Trophoblast cell (in vitro differentiated cells and primary cell): Measurements from ENCODE around the gene FOCAD.

Experiments used
- DNase-seq, 2 donors: peaks; one replicate each; pipeline ENCODE4 v3.0.0-alpha.2; 2016
- H2AFZ ChIP-seq: 2 replicates; pipeline ENCODE4 v1.6.1; 2013; ENCODE audit warnings: low read length, moderate library complexity, mild to moderate bottlenecking; ENCODE audit not compliant: insufficient read depth, poor library complexity
- H2AK5ac ChIP-seq: 2 replicates; pipeline ENCODE4 v1.6.1; 2013; ENCODE audit warnings: mild to moderate bottlenecking, low read length
- H2BK120ac ChIP-seq: 2 replicates; pipeline ENCODE4 v1.6.1; 2013; ENCODE audit warnings: low read length, mild to moderate bottlenecking, moderate library complexity; ENCODE audit not compliant: insufficient read depth, poor library complexity
- H2BK12ac ChIP-seq: 2 replicates; pipeline ENCODE4 v1.6.1; 2013; ENCODE audit warnings: mild to moderate bottlenecking, low read length, moderate library complexity
- H2BK5ac ChIP-seq: 2 replicates; pipeline ENCODE4 v1.6.1; 2013; ENCODE audit warnings: low read length, low read depth, moderate library complexity, mild to moderate bottlenecking; ENCODE audit not compliant: poor library complexity
- H3K14ac ChIP-seq: 2 replicates; pipeline ENCODE4 v1.6.1; 2013; ENCODE audit warnings: mild to moderate bottlenecking, low read length
- H3K18ac ChIP-seq: 2 replicates; pipeline ENCODE4 v1.6.1; 2013; ENCODE audit warnings: mild to moderate bottlenecking, low read length
- H3K23ac ChIP-seq: 2 replicates; pipeline ENCODE4 v1.6.1; 2013; ENCODE audit warnings: low read length
- H3K27ac ChIP-seq: 2 replicates; pipeline ENCODE4 v1.5.1; 2013; ENCODE audit warnings: low read depth, mild to moderate bottlenecking, inconsistent platforms, low read length, moderate library complexity
- H3K27me3 ChIP-seq: 2 replicates; pipeline ENCODE4 v1.6.1; 2013; ENCODE audit warnings: inconsistent platforms, mild to moderate bottlenecking, low read length, moderate library complexity; ENCODE audit not compliant: insufficient read depth
- H3K36me3 ChIP-seq, 2 experiments: 1 replicate in 1 of 2; 2 replicates in 1 of 2; pipeline ENCODE4 v1.6.1; 2013; ENCODE audit warnings: low read length in 2 of 2, mild to moderate bottlenecking in 2 of 2, moderate library complexity in 1 of 2; ENCODE audit not compliant: insufficient read depth in 2 of 2, control insufficient read depth in 1 of 2
- H3K4ac ChIP-seq: 2 replicates; pipeline ENCODE4 v1.6.1; 2013; ENCODE audit warnings: low read depth, mild to moderate bottlenecking, low read length, moderate library complexity
- H3K4me1 ChIP-seq, 2 experiments: 1 replicate in 1 of 2; 2 replicates in 1 of 2; pipeline ENCODE4 v1.6.1; 2013; ENCODE audit warnings: low read length in 2 of 2, mild to moderate bottlenecking in 2 of 2, moderate library complexity in 1 of 2; ENCODE audit not compliant: insufficient read depth in 2 of 2, control insufficient read depth in 1 of 2
- H3K4me2 ChIP-seq: 2 replicates; pipeline ENCODE4 v1.6.1; 2013; ENCODE audit warnings: inconsistent platforms, mild to moderate bottlenecking, low read length, moderate library complexity
- H3K4me3 ChIP-seq: 2 replicates; pipeline ENCODE4 v1.5.1; 2013; ENCODE audit warnings: mild to moderate bottlenecking, low read depth, low read length, inconsistent platforms
- H3K79me1 ChIP-seq: one replicate; pipeline ENCODE4 v1.6.1; 2013; ENCODE audit warnings: low read length
- H3K79me2 ChIP-seq: 2 replicates; pipeline ENCODE4 v1.6.1; 2013; ENCODE audit warnings: low read length, mild to moderate bottlenecking; ENCODE audit not compliant: control insufficient read depth, insufficient read depth, poor library complexity
- H3K9ac ChIP-seq: 2 replicates; pipeline ENCODE4 v1.6.1; 2013; ENCODE audit warnings: mild to moderate bottlenecking, low read length
- H3K9me3 ChIP-seq: 2 replicates; pipeline ENCODE4 v1.6.1; 2013; ENCODE audit warnings: low read depth, mild to moderate bottlenecking, control low read depth, inconsistent platforms, low read length; ENCODE audit not compliant: insufficient read depth
- H4K12ac ChIP-seq: 2 replicates; pipeline ENCODE4 v1.6.1; 2013; ENCODE audit warnings: low read depth, mild to moderate bottlenecking, low read length, moderate library complexity
- H4K8ac ChIP-seq: 2 replicates; pipeline ENCODE4 v1.6.1; 2013; ENCODE audit warnings: low read depth, mild to moderate bottlenecking, low read length, moderate library complexity
- H4K91ac ChIP-seq: one replicate; pipeline ENCODE4 v1.6.1; 2013; ENCODE audit warnings: low read depth, mild to moderate bottlenecking, low read length, moderate library complexity
- WGBS: extraction: QIAGEN DNeasy Blood & Tissue Kit; methylation state at CpG from one replicate; pipeline ENCODE4 v1.1.7; 2013; ENCODE audit warnings: missing lambda C conversion rate; ENCODE audit not compliant: insufficient read length, insufficient coverage; ENCODE audit errors: extremely low coverage; 5-methylcytosine and 5-hydroxymethylcytosine counted together

The FOCAD gene

DNA sequence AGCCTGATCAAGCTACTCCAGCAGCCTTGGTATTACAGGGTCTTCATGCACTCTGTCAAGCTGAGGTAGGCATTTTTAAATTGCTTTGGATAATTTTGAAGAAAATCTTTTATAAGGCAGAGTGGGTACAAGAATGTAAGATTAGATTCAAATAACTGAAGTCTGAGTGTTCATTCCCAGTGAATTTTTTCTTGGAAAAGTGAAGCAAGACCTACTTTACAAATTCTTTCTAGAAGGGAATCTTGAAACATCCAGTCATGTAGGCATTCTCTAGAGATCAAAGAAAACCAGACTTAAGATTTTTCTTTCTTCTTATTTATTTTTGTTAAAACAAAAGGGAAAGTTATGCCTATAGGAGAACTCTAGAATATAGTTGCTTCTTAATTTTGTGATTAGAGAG lies 139.0 kb downstream of the FOCAD start:
- Histone ChIP-seq H3K18ac (no peak overlapping the region), H3K27ac (no peak overlapping the region), H3K4ac (no peak overlapping the region), H3K79me2 (no peaks in the 10 kb centered on the region), H2BK12ac (no peak overlapping the region), H3K4me1 (no peaks in the 10 kb centered on the region), H2AFZ (no peak overlapping the region), H3K27me3 (no peaks in the 10 kb centered on the region), H3K23ac (no peak overlapping the region), H3K14ac (no peak overlapping the region), H4K12ac (no peak overlapping the region), H2BK5ac (no peak overlapping the region), H4K8ac (no peak overlapping the region), H4K91ac (no peak overlapping the region), H2BK120ac (no peak overlapping the region), H2AK5ac (no peak overlapping the region), H3K9me3 (no peaks in the 10 kb centered on the region), H3K79me1 (no peaks in the 10 kb centered on the region), H3K36me3 (no peaks in the 10 kb centered on the region), H3K4me3 (no peak overlapping the region), H3K4me2 (no peak overlapping the region), H3K9ac (no peak overlapping the region)
- peak in 1 of 2 donors; percentile 81 for DNase-seq

- Histone ChIP-seq H3K4me2 (no peak overlapping the region), H3K23ac (no peak overlapping the region), H4K8ac (no peak overlapping the region), H2AK5ac (no peak overlapping the region), H3K79me1 (no peaks in the 10 kb centered on the region), H3K4ac (no peak overlapping the region), H3K4me1 (no peaks in the 10 kb centered on the region), H4K91ac (no peak overlapping the region), H2AFZ (no peak overlapping the region), H2BK5ac (no peak overlapping the region), H3K14ac (no peak overlapping the region), H3K9me3 (no peaks in the 10 kb centered on the region), H3K36me3 (peaks cover 0 to 3% of the 10 kb centered on the region in 2 experiments), H3K18ac (no peak overlapping the region), H3K4me3 (no peak overlapping the region), H3K27me3 (no peaks in the 10 kb centered on the region), H3K27ac (no peak overlapping the region), H4K12ac (no peak overlapping the region), H3K79me2 (no peaks in the 10 kb centered on the region), H2BK120ac (no peak overlapping the region), H2BK12ac (no peak overlapping the region), H3K9ac (no peak overlapping the region)
- WGBS = no CpG with 5 or more reads among the region's 3 CpGs
- DNase-seq = no peak
Measured at GRCh38 chr9:20831028-20831427, 147.0 kb downstream of the FOCAD start.

- Histone ChIP-seq H2BK5ac (no peak overlapping the region), H3K27ac (no peak overlapping the region), H3K79me2 (no peaks in the 10 kb centered on the region), H3K4me2 (no peak overlapping the region), H4K8ac (no peak overlapping the region), H3K27me3 (no peaks in the 10 kb centered on the region), H3K23ac (no peak overlapping the region), H3K4me3 (no peak overlapping the region), H3K36me3 (peaks cover 0 to 3% of the 10 kb centered on the region in 2 experiments), H3K9me3 (no peaks in the 10 kb centered on the region), H2AK5ac (no peak overlapping the region), H4K12ac (no peak overlapping the region), H4K91ac (no peak overlapping the region), H3K18ac (no peak overlapping the region), H3K79me1 (no peaks in the 10 kb centered on the region), H2BK120ac (no peak overlapping the region), H2BK12ac (no peak overlapping the region), H3K4me1 (no peaks in the 10 kb centered on the region), H2AFZ (no peak overlapping the region), H3K4ac (no peak overlapping the region), H3K14ac (no peak overlapping the region), H3K9ac (no peak overlapping the region)
- DNase-seq = no peak
- no CpG with 5 or more reads among the region's 2 CpGs for WGBS
Measured at GRCh38 chr9:20832775-20833174, 148.7 kb downstream of the FOCAD start.

- Histone ChIP-seq H3K4ac (no peak overlapping the region), H3K18ac (no peak overlapping the region)
- no CpG with 5 or more reads among the region's 6 CpGs for WGBS
Measured at GRCh38 chr9:20835377-20836286, 151.6 kb downstream of the FOCAD start.

More at GRCh38 chr9:20835377-20836286, 151.6 kb downstream of the FOCAD start:
- Histone ChIP-seq H2AFZ (no peak overlapping the region), H3K27ac (no peak overlapping the region), H2AK5ac (no peak overlapping the region), H2BK120ac (no peak overlapping the region), H3K36me3 (peaks cover 0 to 3% of the 10 kb centered on the region in 2 experiments), H3K4me2 (no peak overlapping the region), H4K8ac (no peak overlapping the region), H3K27me3 (no peaks in the 10 kb centered on the region), H3K14ac (no peak overlapping the region), H3K4me3 (no peak overlapping the region), H3K79me1 (no peaks in the 10 kb centered on the region), H3K9me3 (no peaks in the 10 kb centered on the region), H3K4me1 (no peaks in the 10 kb centered on the region), H4K91ac (no peak overlapping the region), H4K12ac (no peak overlapping the region), H3K79me2 (no peaks in the 10 kb centered on the region), H3K9ac (no peak overlapping the region), H3K23ac (no peak overlapping the region), H2BK12ac (no peak overlapping the region), H2BK5ac (no peak overlapping the region)
- no peak for DNase-seq
